GM18868 (cell line): ENCODE data around the gene CACNA1H.

Experiments used
- ATAC-seq: cut with Tn5 transposase; IDR thresholded peaks from one replicate; pipeline ENCODE4 v1.9.1; 2021; ENCODE audit warnings: mild to moderate bottlenecking, moderate library complexity; ENCODE audit not compliant: unreplicated experiment

Gene CACNA1H

GRCh38 chr16:1171001-1171400 is 18.1 kb downstream of the CACNA1H start:
- ATAC-seq: no peak

- ATAC-seq: no peak
These were observed 19.0 kb downstream of the CACNA1H start for GRCh38 chr16:1171854-1172428.

GRCh38 chr16:1172651-1173050 is 19.7 kb downstream of the CACNA1H start:
- no peak for ATAC-seq

- ATAC-seq: no peak
These were observed 21.0 kb downstream of the CACNA1H start for GRCh38 chr16:1173788-1174451.

GRCh38 chr16:1174477-1175357 is 21.8 kb downstream of the CACNA1H start:
- no peak for ATAC-seq

- ATAC-seq: no peak
These were observed 22.8 kb downstream of the CACNA1H start for GRCh38 chr16:1175566-1176279.

- no peak for ATAC-seq
These were observed 23.5 kb downstream of the CACNA1H start for GRCh38 chr16:1176280-1176897.

- ATAC-seq: no peak
These were observed 24.1 kb downstream of the CACNA1H start for GRCh38 chr16:1177053-1177452.

GRCh38 chr16:1177750-1178149 is 24.8 kb downstream of the CACNA1H start:
- ATAC-seq: no peak

- ATAC-seq: no peak
These were observed 25.5 kb downstream of the CACNA1H start for GRCh38 chr16:1178295-1178910.

GRCh38 chr16:1180549-1181403 is 27.9 kb downstream of the CACNA1H start:
- no peak for ATAC-seq

- no peak for ATAC-seq
These were observed 28.8 kb downstream of the CACNA1H start for GRCh38 chr16:1181404-1182315.

GRCh38 chr16:1182316-1182671 is 29.4 kb downstream of the CACNA1H start:
- ATAC-seq: no peak

- ATAC-seq: no peak
These were observed 30.3 kb downstream of the CACNA1H start for GRCh38 chr16:1182950-1183907.

- no peak for ATAC-seq
These were observed 31.4 kb downstream of the CACNA1H start for GRCh38 chr16:1184156-1184868.

- ATAC-seq: no peak
These were observed 32.1 kb downstream of the CACNA1H start for GRCh38 chr16:1184980-1185379.
